Neuronal stem cell (in vitro differentiated cells): ENCODE results near the gene CDA.
A peak's percentile ranks its signal among the peaks of the same experiment; 100 is the strongest.

Source experiments
- DNase-seq: peaks from one replicate; pipeline ENCODE4 v3.0.0-alpha.2; 2013; ENCODE audit warnings: low spot score
- H2AFZ ChIP-seq: one replicate; pipeline ENCODE4 v1.6.1; 2013; ENCODE audit warnings: mild to moderate bottlenecking, low read length, inconsistent platforms
- H2AK5ac ChIP-seq: 2 replicates; pipeline ENCODE4 v1.6.1; 2013; ENCODE audit warnings: low read depth, mild to moderate bottlenecking, inconsistent platforms, low read length, moderate library complexity, mixed read lengths
- H2BK120ac ChIP-seq: 2 replicates; pipeline ENCODE4 v1.6.1; 2013; ENCODE audit warnings: low read depth, mild to moderate bottlenecking, inconsistent platforms, low read length, moderate library complexity, mixed read lengths
- H2BK12ac ChIP-seq: one replicate; pipeline ENCODE4 v1.6.1; 2013; ENCODE audit warnings: low read length, inconsistent platforms
- H2BK15ac ChIP-seq: 2 replicates; pipeline ENCODE4 v1.6.1; 2013; ENCODE audit warnings: mild to moderate bottlenecking, low read length, inconsistent platforms, mixed read lengths
- H2BK5ac ChIP-seq: one replicate; pipeline ENCODE4 v1.6.1; 2013; ENCODE audit warnings: inconsistent platforms, mild to moderate bottlenecking, low read length, moderate library complexity
- H3K14ac ChIP-seq: one replicate; pipeline ENCODE4 v1.6.1; 2013; ENCODE audit warnings: low read length, inconsistent platforms
- H3K18ac ChIP-seq: 2 replicates; pipeline ENCODE4 v1.6.1; 2013; ENCODE audit warnings: low read length, inconsistent platforms
- H3K23ac ChIP-seq: 2 replicates; pipeline ENCODE4 v1.6.1; 2013; ENCODE audit warnings: low read depth, mild to moderate bottlenecking, mixed read lengths, low read length, inconsistent platforms; ENCODE audit not compliant: poor library complexity
- H3K27ac ChIP-seq: replicated peaks from 3 replicates; pipeline ENCODE4 v1.5.1; 2013; ENCODE audit warnings: low read length, inconsistent platforms
- H3K27me3 ChIP-seq, 3 experiments: 2 replicates each; pipeline ENCODE4 v1.6.1; 2013; ENCODE audit warnings: low read length in 3 of 3, mild to moderate bottlenecking in 2 of 3, inconsistent platforms in 1 of 3, low read depth in 1 of 3, mixed read lengths in 1 of 3, moderate library complexity in 1 of 3; ENCODE audit not compliant: control insufficient read depth in 3 of 3, insufficient read depth in 3 of 3
- H3K36me3 ChIP-seq, 2 donors: replicated peaks in 1 of 2; 2 replicates each; pipeline ENCODE4 v1.6.1; 2013; ENCODE audit warnings: low read length in 2 of 2; ENCODE audit not compliant: control insufficient read depth in 2 of 2, insufficient read depth in 2 of 2
- H3K4ac ChIP-seq: 2 replicates; pipeline ENCODE4 v1.6.1; 2013; ENCODE audit warnings: inconsistent platforms, mild to moderate bottlenecking, low read length, moderate library complexity
- H3K4me1 ChIP-seq, 2 donors: 1 replicate in 1 of 2; 2 replicates in 1 of 2; pipeline ENCODE4 v1.6.1; 2013; ENCODE audit warnings: low read length in 2 of 2, low read depth in 1 of 2; ENCODE audit not compliant: control insufficient read depth in 2 of 2, insufficient read depth in 1 of 2
- H3K4me2 ChIP-seq: one replicate; pipeline ENCODE4 v1.6.1; 2013; ENCODE audit warnings: mild to moderate bottlenecking, low read length, inconsistent platforms; ENCODE audit not compliant: insufficient read depth, poor library complexity, severe bottlenecking
- H3K4me3 ChIP-seq, 2 donors: 2 replicates each; pipeline ENCODE4 v1.5.1; 2013; ENCODE audit warnings: low read length in 2 of 2, mild to moderate bottlenecking in 2 of 2, inconsistent platforms in 1 of 2, moderate library complexity in 1 of 2
- H3K79me1 ChIP-seq: one replicate; pipeline ENCODE4 v1.6.1; 2013; ENCODE audit warnings: low read depth, mild to moderate bottlenecking, inconsistent platforms, low read length, moderate library complexity
- H3K9ac ChIP-seq: one replicate; pipeline ENCODE4 v1.6.1; 2013; ENCODE audit warnings: mild to moderate bottlenecking, low read depth, low read length, inconsistent platforms; ENCODE audit not compliant: poor library complexity
- H3K9me3 ChIP-seq, 2 donors: replicated peaks in 1 of 2; 2 replicates each; pipeline versions ENCODE3 to v1.6.1; 2013; ENCODE audit warnings: low read length in 2 of 2, mild to moderate bottlenecking in 2 of 2, inconsistent platforms in 1 of 2, low read depth in 1 of 2, mixed read lengths in 1 of 2, moderate library complexity in 1 of 2; ENCODE audit not compliant: control insufficient read depth in 2 of 2, insufficient read depth in 1 of 2
- H4K8ac ChIP-seq: one replicate; pipeline ENCODE4 v1.6.1; 2013; ENCODE audit warnings: low read depth, mild to moderate bottlenecking, inconsistent platforms, low read length, moderate library complexity
- H4K91ac ChIP-seq: one replicate; pipeline ENCODE4 v1.6.1; 2013; ENCODE audit warnings: low read length, low read depth, mild to moderate bottlenecking, inconsistent platforms; ENCODE audit not compliant: poor library complexity
- WGBS, 2 donors: extraction: QIAGEN DNeasy Blood & Tissue Kit; methylation state at CpG; one replicate each; pipeline ENCODE4 v1.1.7; 2013; ENCODE audit warnings: missing lambda C conversion rate in 2 of 2, mixed read lengths in 1 of 2; ENCODE audit not compliant: insufficient read length in 2 of 2, insufficient replicate concordance in 1 of 2; ENCODE audit errors: extremely low coverage in 2 of 2; 5-methylcytosine and 5-hydroxymethylcytosine counted together

Gene CDA

GRCh38 chr1:20600156-20600555 lies 11.3 kb downstream of the CDA start:
- no peak overlapping the region for H3K4me3 ChIP-seq
- no peak overlapping the region for H3K4me2 ChIP-seq
- H3K36me3 ChIP-seq, result no peaks in the 10 kb centered on the region
- no peak overlapping the region for H2BK12ac ChIP-seq
- no peak overlapping the region for H3K4ac ChIP-seq
- H3K27me3 ChIP-seq, result peaks cover 0 to 8% (median 0%) of the 10 kb centered on the region in 3 experiments
- no peak overlapping the region for H2BK5ac ChIP-seq
- no peak overlapping the region for H3K23ac ChIP-seq
- H2AK5ac ChIP-seq, result no peak overlapping the region
- no peak for DNase-seq
- no peak overlapping the region for H3K27ac ChIP-seq
- no peak overlapping the region for H4K8ac ChIP-seq
- no peak overlapping the region for H2BK15ac ChIP-seq
- H4K91ac ChIP-seq, result no peak overlapping the region
- H3K9ac ChIP-seq, result no peak overlapping the region
- H3K18ac ChIP-seq, result peak overlapping the region; percentile 35
- no CpG with 5 or more reads among the region's 5 CpGs for WGBS, 2 donors
- no peaks in the 10 kb centered on the region for H3K4me1 ChIP-seq
- no peak overlapping the region for H3K14ac ChIP-seq
- H2BK120ac ChIP-seq, result no peak overlapping the region
- no peaks in the 10 kb centered on the region for H3K79me1 ChIP-seq
- no peak overlapping the region for H2AFZ ChIP-seq
- H3K9me3 ChIP-seq, result no peaks in the 10 kb centered on the region

- no peaks in the 10 kb centered on the region for H3K9me3 ChIP-seq
- no peak overlapping the region for H2BK5ac ChIP-seq
- H2BK120ac ChIP-seq, result no peak overlapping the region
- no peak overlapping the region for H3K23ac ChIP-seq
- H3K4me1 ChIP-seq, result no peaks in the 10 kb centered on the region
- H3K4me2 ChIP-seq, result no peak overlapping the region
- no peak overlapping the region for H2BK15ac ChIP-seq
- H3K27ac ChIP-seq, result no peak overlapping the region
- H4K8ac ChIP-seq, result no peak overlapping the region
- no peak overlapping the region for H4K91ac ChIP-seq
- WGBS, 2 donors, result no CpG with 5 or more reads among the region's 5 CpGs
- no peak overlapping the region for H2AK5ac ChIP-seq
- no peak overlapping the region for H3K4ac ChIP-seq
- H3K9ac ChIP-seq, result no peak overlapping the region
- H3K18ac ChIP-seq, result no peak overlapping the region
- H3K4me3 ChIP-seq, result no peak overlapping the region
- no peak overlapping the region for H3K14ac ChIP-seq
- no peak overlapping the region for H2BK12ac ChIP-seq
- H3K79me1 ChIP-seq, result no peaks in the 10 kb centered on the region
- no peaks in the 10 kb centered on the region for H3K36me3 ChIP-seq
- H2AFZ ChIP-seq, result peak overlapping the region; percentile 61
- no peak for DNase-seq
- peaks cover 0 to 9% (median 0%) of the 10 kb centered on the region in 3 experiments for H3K27me3 ChIP-seq
Observed at GRCh38 chr1:20601129-20601825, 12.4 kb downstream of the CDA start.

- Histone ChIP-seq H2BK15ac (no peak overlapping the region), H3K4me1 (no peaks in the 10 kb centered on the region), H3K23ac (no peak overlapping the region), H3K9ac (no peak overlapping the region), H3K4me2 (no peak overlapping the region), H4K8ac (no peak overlapping the region), H2BK12ac (no peak overlapping the region), H3K9me3 (no peaks in the 10 kb centered on the region), H2BK120ac (no peak overlapping the region), H4K91ac (no peak overlapping the region), H3K27ac (no peak overlapping the region), H3K4ac (no peak overlapping the region), H3K4me3 (no peak overlapping the region), H3K27me3 (peaks cover 0 to 22% (median 0%) of the 10 kb centered on the region in 3 experiments), H3K79me1 (no peaks in the 10 kb centered on the region), H3K14ac (no peak overlapping the region), H3K36me3 (no peaks in the 10 kb centered on the region), H2AK5ac (no peak overlapping the region), H3K18ac (no peak overlapping the region), H2BK5ac (no peak overlapping the region), H2AFZ (peak overlapping the region; percentile 57)
- WGBS, 2 donors, result no CpG with 5 or more reads among the region's 4 CpGs
- DNase-seq, result no peak
Observed at GRCh38 chr1:20602851-20603450, 14.1 kb downstream of the CDA start.

- Histone ChIP-seq H4K8ac (no peak overlapping the region), H2BK15ac (no peak overlapping the region), H2BK12ac (no peak overlapping the region), H3K27me3 (peaks cover 0 to 28% (median 0%) of the 10 kb centered on the region in 3 experiments), H2AK5ac (no peak overlapping the region), H3K4ac (no peak overlapping the region), H3K36me3 (no peaks in the 10 kb centered on the region), H2AFZ (peak overlapping the region; percentile 57), H3K9me3 (no peaks in the 10 kb centered on the region), H3K79me1 (no peaks in the 10 kb centered on the region), H3K4me3 (no peak overlapping the region), H3K27ac (no peak overlapping the region), H3K4me1 (no peaks in the 10 kb centered on the region), H2BK5ac (no peak overlapping the region), H3K23ac (no peak overlapping the region), H3K14ac (no peak overlapping the region), H3K4me2 (no peak overlapping the region), H4K91ac (no peak overlapping the region), H2BK120ac (no peak overlapping the region), H3K18ac (no peak overlapping the region), H3K9ac (no peak overlapping the region)
- no peak for DNase-seq
- WGBS, 2 donors, result no CpG with 5 or more reads among the region's 9 CpGs
Observed at GRCh38 chr1:20603504-20604464, 14.9 kb downstream of the CDA start.
